Measurements from ENCODE around the gene SCAP.
"Not testable (repeated sequence)": the region's sequence is repeated elsewhere in the genome, so short reads cannot be mapped to it uniquely, and the experiment has no call there.

Gene SCAP

GRCh38 chr3:47515100-47515499, 39.4 kb upstream of the SCAP start:
- no peak for DNase-seq (ENCODE audit: low read depth)
- TF ChIP-seq, protein P1, sequence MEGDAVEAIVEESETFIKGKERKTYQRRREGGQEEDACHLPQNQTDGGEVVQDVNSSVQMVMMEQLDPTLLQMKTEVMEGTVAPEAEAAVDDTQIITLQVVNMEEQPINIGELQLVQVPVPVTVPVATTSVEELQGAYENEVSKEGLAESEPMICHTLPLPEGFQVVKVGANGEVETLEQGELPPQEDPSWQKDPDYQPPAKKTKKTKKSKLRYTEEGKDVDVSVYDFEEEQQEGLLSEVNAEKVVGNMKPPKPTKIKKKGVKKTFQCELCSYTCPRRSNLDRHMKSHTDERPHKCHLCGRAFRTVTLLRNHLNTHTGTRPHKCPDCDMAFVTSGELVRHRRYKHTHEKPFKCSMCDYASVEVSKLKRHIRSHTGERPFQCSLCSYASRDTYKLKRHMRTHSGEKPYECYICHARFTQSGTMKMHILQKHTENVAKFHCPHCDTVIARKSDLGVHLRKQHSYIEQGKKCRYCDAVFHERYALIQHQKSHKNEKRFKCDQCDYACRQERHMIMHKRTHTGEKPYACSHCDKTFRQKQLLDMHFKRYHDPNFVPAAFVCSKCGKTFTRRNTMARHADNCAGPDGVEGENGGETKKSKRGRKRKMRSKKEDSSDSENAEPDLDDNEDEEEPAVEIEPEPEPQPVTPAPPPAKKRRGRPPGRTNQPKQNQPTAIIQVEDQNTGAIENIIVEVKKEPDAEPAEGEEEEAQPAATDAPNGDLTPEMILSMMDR (IDR thresholded peaks at IDR 0.05; ENCODE audit: control insufficient read depth, insufficient read depth, low read depth, low read length, missing control alignments), result no peak
- no peak overlapping the region for H3K4me3 ChIP-seq (ENCODE audit: control insufficient read depth, low read depth, low read length)

DNA sequence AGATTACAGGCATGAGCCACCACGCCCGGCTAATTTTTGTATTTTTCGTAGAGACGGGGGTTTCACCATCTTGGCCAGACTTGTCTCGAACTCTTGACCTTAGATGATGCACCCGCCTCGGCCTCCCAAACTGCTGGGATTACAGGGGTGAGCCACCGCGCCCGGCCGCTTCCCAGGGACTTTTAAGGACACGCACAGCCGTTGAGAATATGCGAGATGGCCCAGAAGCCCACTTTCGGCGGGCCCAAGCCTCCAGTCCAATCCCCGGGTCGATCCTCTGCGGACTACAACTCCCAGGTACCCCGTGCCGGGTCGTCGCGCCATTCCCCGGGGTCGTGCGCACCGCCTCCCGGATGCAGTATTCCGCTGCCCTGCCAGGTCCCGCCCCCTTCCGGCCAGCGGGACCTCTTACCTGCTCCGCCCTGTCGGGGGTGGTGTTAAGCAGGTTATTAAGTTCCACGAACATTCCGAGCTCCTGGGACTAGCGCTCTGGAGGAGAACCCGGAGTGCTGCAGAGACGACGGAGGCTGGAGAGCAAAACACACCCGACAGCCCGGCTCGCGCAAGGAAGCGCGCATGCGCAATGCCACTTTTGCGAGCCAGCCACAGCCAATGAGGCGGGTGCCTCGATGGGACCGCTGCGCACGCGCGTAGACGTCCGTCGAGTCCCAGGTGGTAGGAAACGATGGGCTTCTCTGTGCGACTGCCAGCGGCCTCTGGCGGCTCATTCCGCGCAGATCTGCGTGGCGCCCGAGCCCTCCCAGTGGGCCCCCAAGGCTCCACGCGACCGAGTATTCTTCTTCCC, 37.6 kb upstream of the SCAP start, which contains the start of gene ELP6:
Gene ELP6 (minus strand): TSS at position 588 of the 805 bp plus-strand sequence. CDS start 122 bp downstream, at position 466.
- DNase-seq (ENCODE audit: low read depth), result peak; percentile 83
- peak within 1 kb of the TSS; percentile 47 for H3K4me3 ChIP-seq (ENCODE audit: control insufficient read depth, low read depth, low read length)
- TF ChIP-seq, protein P1 (IDR thresholded peaks at IDR 0.05; ENCODE audit: control insufficient read depth, insufficient read depth, low read depth, low read length, missing control alignments), result peak; percentile 42

DNA sequence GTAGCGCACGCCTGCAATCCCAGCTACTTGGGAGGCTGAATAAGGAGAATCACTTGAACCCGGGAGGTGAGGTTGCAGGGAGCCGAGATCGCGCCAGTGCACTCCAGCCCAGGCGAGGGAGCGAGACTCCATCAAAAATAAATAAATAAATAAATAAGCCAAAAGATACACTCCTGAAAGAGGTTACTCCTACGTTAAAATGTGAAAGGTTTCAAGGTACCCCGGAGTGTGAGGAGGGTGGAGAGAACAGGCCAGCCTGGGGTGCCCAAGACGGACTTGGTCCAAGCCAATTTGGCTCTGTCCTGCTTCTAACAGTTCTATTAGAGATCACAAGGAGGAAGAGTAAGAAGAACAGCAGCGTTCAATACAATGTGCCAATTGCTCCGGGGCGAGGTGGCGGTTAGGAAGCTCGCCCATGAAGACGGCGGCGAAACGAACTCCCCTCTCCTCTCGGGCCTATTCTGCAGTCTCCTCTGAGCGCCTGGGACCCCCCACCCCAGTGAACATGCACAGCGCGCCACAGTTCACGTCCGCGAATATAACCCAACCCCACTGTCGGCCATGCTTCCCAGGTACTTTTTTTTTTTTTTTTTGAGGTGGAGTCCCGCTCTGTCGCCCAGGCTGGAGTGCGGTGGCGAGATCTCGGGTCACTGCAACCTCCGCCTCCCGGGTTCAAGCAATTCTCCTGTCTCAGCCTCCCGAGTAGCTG, 36.8 kb upstream of the SCAP start:
- TF ChIP-seq, protein P1 (IDR thresholded peaks at IDR 0.05; ENCODE audit: control insufficient read depth, insufficient read depth, low read depth, low read length, missing control alignments), result no peak
- DNase-seq (ENCODE audit: low read depth), result no peak
- peak overlapping the region; percentile 47 for H3K4me3 ChIP-seq (ENCODE audit: control insufficient read depth, low read depth, low read length)

- not testable (repeated sequence) for DNase-seq (ENCODE audit: low read depth); H3K4me3 ChIP-seq (ENCODE audit: control insufficient read depth, low read depth, low read length)
Observed at GRCh38 chr3:47505267-47505666, 29.5 kb upstream of the SCAP start.

GRCh38 chr3:47504113-47504512, 28.4 kb upstream of the SCAP start:
- no peak overlapping the region for H3K4me3 ChIP-seq (ENCODE audit: control insufficient read depth, low read depth, low read length)
- no peak for DNase-seq (ENCODE audit: low read depth)
- TF ChIP-seq, protein P1 (IDR thresholded peaks at IDR 0.05; ENCODE audit: control insufficient read depth, insufficient read depth, low read depth, low read length, missing control alignments), result no peak

DNA sequence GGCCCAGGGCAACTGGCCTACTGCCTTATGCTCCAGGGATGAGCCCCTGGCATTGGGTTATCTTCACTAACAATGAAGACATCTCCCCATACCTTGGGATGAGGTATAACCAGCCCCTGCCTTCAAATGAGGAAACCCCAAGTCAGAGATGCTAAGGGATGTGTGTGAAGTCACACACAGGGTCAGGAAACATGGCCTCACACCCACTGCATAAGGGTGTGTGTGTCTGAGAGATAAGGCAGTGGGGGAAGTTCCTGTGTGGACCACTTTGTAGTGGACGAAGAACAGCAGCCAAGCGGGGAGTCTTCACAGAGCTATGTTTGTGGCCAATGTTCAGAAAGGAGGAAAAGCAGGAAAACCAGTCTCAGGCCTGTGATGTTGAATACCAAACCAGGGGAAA, 27.3 kb upstream of the SCAP start:
- DNase-seq (ENCODE audit: low read depth), result no peak
- TF ChIP-seq, protein P1 (IDR thresholded peaks at IDR 0.05; ENCODE audit: control insufficient read depth, insufficient read depth, low read depth, low read length, missing control alignments), result no peak
- no peak overlapping the region for H3K4me3 ChIP-seq (ENCODE audit: control insufficient read depth, low read depth, low read length)

DNA sequence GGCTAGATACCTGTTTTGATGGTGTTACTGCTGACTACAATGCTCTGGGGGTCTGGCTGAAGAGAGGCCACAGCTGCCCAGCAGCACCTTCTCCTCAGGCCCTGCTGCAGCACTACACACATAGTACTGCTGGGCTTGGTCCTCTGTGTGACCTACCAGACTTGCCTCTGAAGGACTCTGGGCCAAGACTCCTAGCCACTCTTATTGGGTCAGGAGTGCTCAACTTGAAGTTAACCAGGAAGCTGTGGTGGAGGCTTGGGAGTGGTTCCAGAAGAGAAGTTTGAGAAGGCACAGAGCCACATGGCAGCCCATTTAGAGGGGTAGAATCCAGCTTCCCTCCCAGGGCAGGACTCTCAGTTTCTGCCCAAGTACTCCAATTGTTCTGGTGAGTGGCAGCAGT, 21.2 kb upstream of the SCAP start:
- TF ChIP-seq, protein P1 (IDR thresholded peaks at IDR 0.05; ENCODE audit: control insufficient read depth, insufficient read depth, low read depth, low read length, missing control alignments), result no peak
- no peak for DNase-seq (ENCODE audit: low read depth)
- H3K4me3 ChIP-seq (ENCODE audit: control insufficient read depth, low read depth, low read length), result no peak overlapping the region
